K562 (cell line): ENCODE results near the gene PRM2. TPM values are rescaled to one million over a fixed set of nuclear protein-coding genes. Genes with fewer than 3 reads are reported as not detected.

ENCODE experiments used
- ATF3 ChIP-seq, 2 experiments: fragments of 450-650 bp in 1 of 2; sonication (generic) in 1 of 2; formaldehyde crosslinking in 1 of 2; IDR thresholded peaks in 1 of 2; conservative IDR thresholded peaks in 1 of 2; 2 replicates each; pipeline versions ENCODE4 v1.6.1 to v1.8.1; 2016 to 2023; ENCODE audit warnings: mild to moderate bottlenecking in 2 of 2, moderate library complexity in 2 of 2, inconsistent platforms in 1 of 2, missing genetic modification reagents in 1 of 2
- CBX1 ChIP-seq: sonication (generic); IDR thresholded peaks from 2 replicates; pipeline ENCODE4 v1.6.1; 2016; ENCODE audit warnings: antibody characterized with exemption, low read depth, mild to moderate bottlenecking
- CREB3 ChIP-seq: fragments of 450-650 bp; conservative IDR thresholded peaks from 2 replicates; pipeline ENCODE4 v1.6.1; 2016; ENCODE audit warnings: missing genetic modification characterization, low read depth, mild to moderate bottlenecking, missing compliant biosample characterization, moderate library complexity
- CREM ChIP-seq: IDR thresholded peaks from 2 replicates; pipeline ENCODE4 v1.6.1; 2014; ENCODE audit warnings: antibody characterized with exemption, low read depth
- E2F3 ChIP-seq: fragments of 250-450 bp; sonication (Bioruptor Pico); IDR thresholded peaks from 2 replicates; pipeline ENCODE4 v1.4.0; 2020; ENCODE audit warnings: mild to moderate bottlenecking
- FOXJ2 ChIP-seq: fragments of 200-800 bp; sonication (Bioruptor generic); IDR thresholded peaks from 2 replicates; pipeline ENCODE4 v1.6.1; 2016; ENCODE audit warnings: missing genetic modification characterization, missing compliant biosample characterization
- GATA2 ChIP-seq: sonication (generic); formaldehyde crosslinking; IDR thresholded peaks from 2 replicates; pipeline ENCODE4 v1.4.0; 2020; ENCODE audit warnings: mild to moderate bottlenecking, missing genetic modification reagents
- GTF2E2 ChIP-seq: fragments of 200-800 bp; sonication (Bioruptor generic); IDR thresholded peaks from 2 replicates; pipeline ENCODE4 v1.6.1; 2016; ENCODE audit warnings: missing genetic modification characterization, missing compliant biosample characterization
- NBN ChIP-seq: fragments of 450-650 bp; IDR thresholded peaks from 2 replicates; pipeline ENCODE4 v1.6.1; 2016; ENCODE audit warnings: low read depth, mild to moderate bottlenecking
- NFRKB ChIP-seq: fragments of 450-650 bp; IDR thresholded peaks from 2 replicates; pipeline ENCODE4 v1.6.1; 2016; ENCODE audit warnings: low read depth
- OTX1 ChIP-seq: fragments of 450-650 bp; formaldehyde crosslinking; IDR thresholded peaks from 2 replicates; pipeline ENCODE4 v1.4.0; 2022; ENCODE audit warnings: mild to moderate bottlenecking
- PCBP1 ChIP-seq: fragments of 200-400 bp; formaldehyde crosslinking; IDR thresholded peaks from 2 replicates; pipeline ENCODE4 v1.6.1; 2018; ENCODE audit warnings: mild to moderate bottlenecking, low read depth, low read length; ENCODE audit not compliant: poor library complexity, severe bottlenecking
- TRIM24 ChIP-seq, 2 experiments: fragments of 450-650 bp; IDR thresholded peaks; 2 replicates each; pipeline ENCODE4 v1.6.1; 2016
- XRCC3 ChIP-seq: fragments of 450-650 bp; IDR thresholded peaks from 2 replicates; pipeline ENCODE4 v1.6.1; 2017; ENCODE audit warnings: mild to moderate bottlenecking, moderate library complexity
- ZKSCAN1 ChIP-seq: fragments of 150-350 bp; IDR thresholded peaks from 2 replicates; pipeline ENCODE4 v1.6.1; 2016; ENCODE audit warnings: low read depth, low read length
- ZNF134 ChIP-seq: fragments of 250-450 bp; sonication (Bioruptor Pico); conservative IDR thresholded peaks from 2 replicates; pipeline ENCODE4 v1.4.0; 2020
- ZNF280A ChIP-seq: fragments of 450-650 bp; IDR thresholded peaks from 2 replicates; pipeline ENCODE4 v1.6.1; 2018; ENCODE audit warnings: mild to moderate bottlenecking, low read depth; ENCODE audit not compliant: partially characterized antibody
- ZNF41 ChIP-seq: fragments of 250-450 bp; sonication (Bioruptor Pico); conservative IDR thresholded peaks from 2 replicates; pipeline ENCODE4 v1.4.0; 2020; ENCODE audit warnings: mild to moderate bottlenecking
- ZNF655 ChIP-seq: fragments of 250-450 bp; sonication (Bioruptor Pico); IDR thresholded peaks from 2 replicates; pipeline ENCODE4 v1.5.0; 2021
- ZNF79 ChIP-seq: fragments of 250-450 bp; sonication (Bioruptor Pico); IDR thresholded peaks from 2 replicates; pipeline ENCODE4 v1.4.0; 2020; ENCODE audit warnings: low read depth, mild to moderate bottlenecking, moderate library complexity
- polyA plus RNA-seq, 8 experiments: library from polyadenylated mRNA; depleted of rRNA in 4 of 8; stranded (reverse) in 5 of 8; unstranded in 3 of 8; fragments of >200 nt; fragmentation: Nextera tagmentation in 2 of 8; fragmentation: Illumina TruSeq in 1 of 8; extraction: Ambion mirVana in 2 of 8; extraction: Trizol in 1 of 8; gene quantifications; 2 replicates each; pipeline versions ENCODE4 v1.2.1 to v1.2.3, GENCODE V29; 2011 to 2014; ENCODE audit warnings: inconsistent platforms in 1 of 8, missing spikeins in 1 of 8
- total RNA-seq, 7 experiments: library from RNA; depleted of rRNA in 6 of 7; stranded (reverse); fragments of >200 nt in 6 of 7; fragmentation: Illumina TruSeq in 2 of 7; extraction: Trizol in 2 of 7; gene quantifications; 2 replicates each; pipeline versions ENCODE4 v1.2.1 to v1.2.3, GENCODE V29; 2011 to 2021; ENCODE audit warnings: low replicate concordance in 1 of 7
- TF ChIP-seq, protein P1 (sequence below): fragments of 450-650 bp; IDR thresholded peaks from 2 replicates; pipeline ENCODE4 v1.6.1; 2016; ENCODE audit warnings: mild to moderate bottlenecking

PRM2 gene
- total and polyA plus RNA-seq, 9 of the 15 experiments (the other 6 are each of a cell fraction or from before 2014, with no cell fraction given): not detected

GRCh38 chr16:11257131-11257938, 18.9 kb downstream of the PRM2 start (continued):
- TF ChIP-seq CREB3 (tag) (no peak), ZNF134 (CRISPR knock-in tag) (no peak), ZNF41 (CRISPR knock-in tag) (no peak), ZNF655 (no peak), ZNF79 (CRISPR knock-in tag) (no peak), GTF2E2 (no peak), PCBP1 (no peak), NFRKB (no peak), ZNF280A (no peak), FOXJ2 (no peak), GATA2 (CRISPR knock-in tag) (no peak), TRIM24 (IDR thresholded peaks at IDR 0.05) (no peak), CBX1 (no peak), ATF3 (IDR thresholded peaks at IDR 0.05) (no peak), ATF3 (CRISPR knock-in tag; conservative IDR thresholded peaks at IDR 0.05) (no peak), XRCC3 (no peak), CREM (peak; percentile 24; the same call in 1 of the 2 replicates), OTX1 (CRISPR knock-in tag) (no peak), E2F3 (CRISPR knock-in tag) (no peak), ZKSCAN1 (peak; percentile 37; the same call in 1 of the 2 replicates), NBN (no peak)
- TF ChIP-seq, protein P1, sequence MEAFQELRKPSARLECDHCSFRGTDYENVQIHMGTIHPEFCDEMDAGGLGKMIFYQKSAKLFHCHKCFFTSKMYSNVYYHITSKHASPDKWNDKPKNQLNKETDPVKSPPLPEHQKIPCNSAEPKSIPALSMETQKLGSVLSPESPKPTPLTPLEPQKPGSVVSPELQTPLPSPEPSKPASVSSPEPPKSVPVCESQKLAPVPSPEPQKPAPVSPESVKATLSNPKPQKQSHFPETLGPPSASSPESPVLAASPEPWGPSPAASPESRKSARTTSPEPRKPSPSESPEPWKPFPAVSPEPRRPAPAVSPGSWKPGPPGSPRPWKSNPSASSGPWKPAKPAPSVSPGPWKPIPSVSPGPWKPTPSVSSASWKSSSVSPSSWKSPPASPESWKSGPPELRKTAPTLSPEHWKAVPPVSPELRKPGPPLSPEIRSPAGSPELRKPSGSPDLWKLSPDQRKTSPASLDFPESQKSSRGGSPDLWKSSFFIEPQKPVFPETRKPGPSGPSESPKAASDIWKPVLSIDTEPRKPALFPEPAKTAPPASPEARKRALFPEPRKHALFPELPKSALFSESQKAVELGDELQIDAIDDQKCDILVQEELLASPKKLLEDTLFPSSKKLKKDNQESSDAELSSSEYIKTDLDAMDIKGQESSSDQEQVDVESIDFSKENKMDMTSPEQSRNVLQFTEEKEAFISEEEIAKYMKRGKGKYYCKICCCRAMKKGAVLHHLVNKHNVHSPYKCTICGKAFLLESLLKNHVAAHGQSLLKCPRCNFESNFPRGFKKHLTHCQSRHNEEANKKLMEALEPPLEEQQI: no peak
